ENCODE data around the gene POC1A. TPM values are rescaled to one million over a fixed set of nuclear protein-coding genes. Genes with fewer than 3 reads are reported as not detected.

The POC1A gene
- total and polyA plus RNA-seq, 2 of the 4 experiments (the other 2 are of a cell fraction), result 10.6 to 11.5 TPM

DNA sequence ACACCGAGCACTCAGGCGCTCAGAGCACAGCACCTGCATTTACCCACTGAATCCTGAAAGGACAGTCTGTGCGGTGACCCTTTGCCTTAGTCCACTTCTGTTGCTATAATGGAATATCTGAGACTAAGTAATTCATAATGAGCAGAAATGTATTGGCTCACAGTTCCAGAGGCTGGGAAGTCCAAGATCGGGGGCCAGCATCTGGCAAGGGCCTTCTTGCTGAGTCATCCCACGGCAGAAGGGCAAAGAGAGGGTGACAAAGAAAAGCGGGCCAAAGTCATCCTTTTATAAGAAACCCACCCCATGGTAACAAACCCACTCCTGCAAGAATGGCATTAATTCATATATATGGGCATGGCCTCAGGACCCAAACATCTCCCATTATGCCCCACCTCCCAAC lies 27.7 kb downstream of the POC1A start:
- no peak overlapping the region for H3K18ac ChIP-seq (ENCODE audit: low read depth, low read length)
- H4K91ac ChIP-seq (ENCODE audit: insufficient read depth, low read depth, low read length), result no peak overlapping the region
- ATAC-seq (ENCODE audit: low read depth) (no peak), DNase-seq (no peak)
- ChIA-PET POLR2A (ENCODE audit: unreplicated experiment) (no interaction called here), CTCF (no interaction called here)
- H4K20me1 ChIP-seq (ENCODE audit: insufficient read depth, low read length), result no peaks in the 10 kb centered on the region
- H3K9ac ChIP-seq (ENCODE audit: low read depth, low read length), result no peak overlapping the region
- dilution Hi-C loops (cut with HindIII; ENCODE audit: low sequenced_read_pairs, unreplicated experiment), result no loop called here
- no peak overlapping the region for H4K8ac ChIP-seq (ENCODE audit: low read depth in 2 of 2, low read length in 2 of 2)
- H3K27me3 ChIP-seq (ENCODE audit: control insufficient read depth, insufficient read depth, low read length), result no peaks in the 10 kb centered on the region
- H3K56ac ChIP-seq (ENCODE audit: extremely low read depth, insufficient read depth, low read length), result no peak overlapping the region
- H3K9me3 ChIP-seq (ENCODE audit: control insufficient read depth, insufficient read depth, low read length), result no peaks in the 10 kb centered on the region
- intact Hi-C loops (cut with micrococcal nuclease), result no loop called here
- no CpG with 5 or more reads among the region's 6 CpGs for WGBS, 2 experiments (ENCODE audit: extremely low coverage in 2 of 2, insufficient read length in 1 of 2)
- H3K4me2 ChIP-seq (ENCODE audit: low read depth, low read length), result no peak overlapping the region
- in situ Hi-C loops (cut with MboI; ENCODE audit: low sequenced_read_pairs), result loop anchor here (5.0 kb wide), 1 partner anchor 124 kb away; no protein-coding TSS in a partner anchor
- H3K4ac ChIP-seq (ENCODE audit: low read depth, low read length), result no peak overlapping the region
- H3K23ac ChIP-seq (ENCODE audit: low read depth, low read length), result no peak overlapping the region
- H3K36me3 ChIP-seq (ENCODE audit: control insufficient read depth, insufficient read depth, low read length), result 0 out of 2 replicates have a peak, but pooled peaks cover 1% of the 10 kb centered on the region
- no peak overlapping the region for H3K14ac ChIP-seq (replicated peaks; ENCODE audit: low read depth, low read length)
- no peak overlapping the region for H3K27ac ChIP-seq (ENCODE audit: insufficient read depth, low read length)
- no peak overlapping the region for H2AK5ac ChIP-seq (ENCODE audit: low read depth, low read length)
- peaks cover 7% of the 10 kb centered on the region; the same call in 1 of the 2 replicates for H3K9me1 ChIP-seq (ENCODE audit: insufficient read depth, low read length)
- H2BK120ac ChIP-seq (ENCODE audit: low read depth, low read length), result no peak overlapping the region
- H2BK15ac ChIP-seq (ENCODE audit: low read depth, low read length), result no peak overlapping the region
- no peak overlapping the region for H2AFZ ChIP-seq (replicated peaks; ENCODE audit: low read length, poor library complexity)
- peaks cover 7 to 15% of the 10 kb centered on the region in 2 experiments; a peak in 3 of 4 replicates for H3K79me1 ChIP-seq (ENCODE audit: low read depth in 1 of 2, low read length in 2 of 2)
- peaks cover 5% of the 10 kb centered on the region; the same call in 1 of the 2 replicates for H3K4me1 ChIP-seq (ENCODE audit: control insufficient read depth, insufficient read depth, low read length)
- H3K4me3 ChIP-seq (ENCODE audit: insufficient read depth, low read depth, low read length), result no peak overlapping the region
- H4K5ac ChIP-seq (ENCODE audit: low read depth, low read length), result no peak overlapping the region
- no peak overlapping the region for H2BK5ac ChIP-seq (ENCODE audit: low read depth, low read length, poor library complexity, severe bottlenecking)
- no TSS peak for BruUV-seq (replicated peaks)
- peak overlapping the region; percentile 56 for H2AK9ac ChIP-seq (replicated peaks; ENCODE audit: low read depth, low read length, poor library complexity)
- no peak overlapping the region for H2BK20ac ChIP-seq (ENCODE audit: low read depth, low read length)
- peak; percentile 63 for TF ChIP-seq NFE2L2 (IDR thresholded peaks at IDR 0.05; ENCODE audit: low read depth, low read length)
- TF ChIP-seq, protein P1, sequence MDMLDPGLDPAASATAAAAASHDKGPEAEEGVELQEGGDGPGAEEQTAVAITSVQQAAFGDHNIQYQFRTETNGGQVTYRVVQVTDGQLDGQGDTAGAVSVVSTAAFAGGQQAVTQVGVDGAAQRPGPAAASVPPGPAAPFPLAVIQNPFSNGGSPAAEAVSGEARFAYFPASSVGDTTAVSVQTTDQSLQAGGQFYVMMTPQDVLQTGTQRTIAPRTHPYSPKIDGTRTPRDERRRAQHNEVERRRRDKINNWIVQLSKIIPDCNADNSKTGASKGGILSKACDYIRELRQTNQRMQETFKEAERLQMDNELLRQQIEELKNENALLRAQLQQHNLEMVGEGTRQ (IDR thresholded peaks at IDR 0.05; ENCODE audit: low read depth, low read length), result no peak

All from IMR-90 (cell line).